ENCODE data around the gene PDE5A.

Gene PDE5A

DNA sequence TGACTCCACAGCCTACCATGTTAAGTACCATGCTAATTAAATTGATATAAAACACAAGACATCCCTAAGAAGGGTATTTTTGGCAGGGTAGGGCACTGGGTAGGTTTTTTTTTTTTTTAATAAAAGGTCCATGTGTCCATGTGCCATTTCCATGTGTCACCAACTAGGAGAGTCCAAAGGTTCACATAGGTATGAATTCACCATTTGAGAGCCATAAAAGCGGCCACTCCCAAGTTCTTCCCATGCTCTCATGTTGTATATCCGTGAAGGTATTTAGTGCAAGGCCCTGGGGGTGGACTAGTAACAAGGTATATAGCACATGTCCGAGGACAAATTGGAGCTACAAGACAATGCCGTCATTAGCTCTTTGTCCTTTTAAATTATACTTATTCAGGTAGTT lies 107.3 kb downstream of the PDE5A start:
- Histone ChIP-seq H3K27me3 (no peaks in the 10 kb centered on the region), H3K9ac (no peak overlapping the region), H3K27ac (no peak overlapping the region), H3K4me1 (no peaks in the 10 kb centered on the region), H3K36me3 (peaks cover 27 to 87% (median 56%) of the 10 kb centered on the region in 11 experiments), H3K9me3 (replicated peaks in 1 of 11) (no peaks in the 10 kb centered on the region), H4K20me1 (no peaks in the 10 kb centered on the region), H3K4me2 (no peak overlapping the region), H3K4me3 (no peak overlapping the region)
- TF ChIP-seq Cebpa-rat (IDR thresholded peaks at IDR 0.05): no peak

- no peak overlapping the region for H3K9ac ChIP-seq
- H3K27ac ChIP-seq: no peak overlapping the region
- no peaks in the 10 kb centered on the region for H3K4me1 ChIP-seq
- H3K36me3 ChIP-seq: peaks cover 50 to 98% (median 79%) of the 10 kb centered on the region in 11 experiments
- no peaks in the 10 kb centered on the region for H3K27me3 ChIP-seq
- H4K20me1 ChIP-seq: no peaks in the 10 kb centered on the region
- H3K4me2 ChIP-seq: no peak overlapping the region
- H3K4me3 ChIP-seq: no peak overlapping the region
- H3K9me3 ChIP-seq (replicated peaks in 1 of 11): no peaks in the 10 kb centered on the region
- no peak for TF ChIP-seq Cebpa-rat (IDR thresholded peaks at IDR 0.05)
Observed at GRCh38 chr4:119518915-119519410, 109.6 kb downstream of the PDE5A start.

DNA sequence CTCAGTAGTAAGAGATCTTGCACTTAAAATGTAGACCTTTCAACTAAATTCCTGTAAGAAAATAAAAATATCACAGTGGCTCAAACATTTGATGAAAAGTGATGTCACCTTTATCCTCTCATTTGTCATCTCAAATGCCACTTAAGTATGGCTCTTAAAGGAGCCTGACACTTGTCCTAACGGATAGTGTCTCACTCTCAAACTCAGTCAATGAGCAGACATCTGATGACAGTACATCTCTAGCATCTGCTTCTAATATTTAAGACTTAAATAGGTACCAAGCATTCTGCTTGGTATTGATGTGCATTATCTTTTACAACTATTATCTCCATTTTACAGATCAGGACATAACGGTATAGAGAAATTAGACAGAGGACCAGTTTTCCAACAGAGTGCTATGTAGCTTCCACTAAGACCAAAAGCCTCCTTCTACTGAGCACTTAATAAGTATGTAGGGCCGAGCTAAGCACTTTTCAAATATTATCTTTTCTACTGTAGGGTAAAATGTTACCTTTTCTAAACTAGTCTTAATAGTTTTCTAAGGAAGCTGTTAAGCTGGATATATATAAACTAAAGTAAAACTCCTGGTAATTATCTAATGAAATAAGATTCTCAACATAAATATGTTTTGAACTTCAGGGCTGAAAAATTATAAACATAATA lies 110.2 kb downstream of the PDE5A start:
- Histone ChIP-seq H3K27me3 (no peaks in the 10 kb centered on the region), H3K4me1 (no peaks in the 10 kb centered on the region), H3K4me3 (no peak overlapping the region), H3K36me3 (peaks cover 56 to 99% (median 85%) of the 10 kb centered on the region in 11 experiments), H3K9ac (no peak overlapping the region), H4K20me1 (no peaks in the 10 kb centered on the region), H3K27ac (no peak overlapping the region), H3K9me3 (replicated peaks in 1 of 11) (no peaks in the 10 kb centered on the region), H3K4me2 (no peak overlapping the region)
- TF ChIP-seq Cebpa-rat (IDR thresholded peaks at IDR 0.05): no peak

DNA sequence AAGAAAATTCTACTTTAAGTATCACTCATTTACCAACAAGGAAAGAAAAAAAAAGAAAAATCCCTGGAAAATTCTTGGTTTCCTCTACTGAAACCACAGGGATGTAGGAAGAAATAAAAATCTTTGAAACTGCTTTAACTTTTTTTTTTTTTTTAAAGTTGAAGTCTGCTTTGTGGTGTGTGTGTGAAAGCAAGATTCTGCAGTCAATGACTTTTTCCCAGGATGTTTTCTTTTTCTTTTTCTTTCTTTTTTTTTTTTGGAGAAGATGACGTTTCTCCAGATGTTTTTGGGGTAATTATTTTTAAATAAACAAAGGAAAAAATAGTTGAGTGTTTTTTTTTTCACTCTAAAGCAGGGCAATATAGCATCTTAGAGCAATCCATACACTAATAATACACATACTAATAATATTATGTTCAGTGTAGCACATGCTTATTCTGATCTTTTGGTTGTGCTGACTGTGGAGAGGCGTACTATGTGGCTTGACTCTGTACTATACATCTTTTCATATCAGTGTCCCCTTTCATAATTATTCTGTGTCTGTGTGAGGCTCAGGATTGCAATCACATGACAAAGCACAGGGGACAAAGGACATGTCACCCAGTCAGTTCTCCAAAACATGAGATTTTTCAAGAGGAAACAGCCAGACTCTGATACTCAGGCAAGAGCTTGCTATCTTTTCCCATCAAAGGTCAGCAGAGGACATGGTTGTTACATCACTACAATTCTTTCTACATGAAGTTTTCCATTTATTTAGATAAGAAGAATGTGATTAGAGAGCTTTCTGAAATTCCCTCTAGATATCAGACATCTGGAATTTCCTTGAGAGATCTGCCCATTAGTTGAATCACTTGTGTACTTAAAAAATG lies 111.0 kb downstream of the PDE5A start:
- Histone ChIP-seq H3K27me3 (no peaks in the 10 kb centered on the region), H3K9ac (no peak overlapping the region), H3K4me3 (no peak overlapping the region), H3K27ac (no peak overlapping the region), H4K20me1 (no peaks in the 10 kb centered on the region), H3K36me3 (peaks cover 62 to 99% (median 93%) of the 10 kb centered on the region in 11 experiments), H3K4me2 (no peak overlapping the region), H3K4me1 (no peaks in the 10 kb centered on the region), H3K9me3 (replicated peaks in 1 of 11) (no peaks in the 10 kb centered on the region)
- TF ChIP-seq Cebpa-rat (IDR thresholded peaks at IDR 0.05): no peak

DNA sequence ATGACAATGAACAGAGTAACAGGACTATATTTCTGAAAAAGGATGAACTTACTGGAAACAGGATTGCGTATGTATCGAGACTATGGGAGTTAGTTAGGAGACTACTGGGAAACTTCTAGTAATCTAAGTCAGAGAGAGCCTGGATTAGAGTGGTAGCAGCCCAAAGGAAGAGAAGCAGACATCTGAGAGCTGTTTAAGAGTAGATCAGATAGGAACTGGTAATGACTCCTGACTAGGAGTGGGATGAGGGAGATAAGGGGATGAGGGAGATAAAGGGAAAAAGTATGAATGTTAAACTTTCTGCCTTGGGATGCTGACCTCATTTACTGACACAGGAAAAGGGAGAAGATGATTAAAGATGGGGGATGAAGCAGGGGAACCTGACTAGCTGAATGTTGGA lies 116.2 kb downstream of the PDE5A start:
- Histone ChIP-seq H3K9ac (no peak overlapping the region), H3K4me1 (no peaks in the 10 kb centered on the region), H3K9me3 (replicated peaks in 1 of 11) (no peaks in the 10 kb centered on the region), H3K4me3 (no peak overlapping the region), H3K27me3 (no peaks in the 10 kb centered on the region), H3K36me3 (peaks cover 47 to 88% (median 69%) of the 10 kb centered on the region in 11 experiments), H3K27ac (no peak overlapping the region), H4K20me1 (no peaks in the 10 kb centered on the region; a peak in 1 of 22 replicates), H3K4me2 (no peak overlapping the region)
- no peak for TF ChIP-seq Cebpa-rat (IDR thresholded peaks at IDR 0.05)

DNA sequence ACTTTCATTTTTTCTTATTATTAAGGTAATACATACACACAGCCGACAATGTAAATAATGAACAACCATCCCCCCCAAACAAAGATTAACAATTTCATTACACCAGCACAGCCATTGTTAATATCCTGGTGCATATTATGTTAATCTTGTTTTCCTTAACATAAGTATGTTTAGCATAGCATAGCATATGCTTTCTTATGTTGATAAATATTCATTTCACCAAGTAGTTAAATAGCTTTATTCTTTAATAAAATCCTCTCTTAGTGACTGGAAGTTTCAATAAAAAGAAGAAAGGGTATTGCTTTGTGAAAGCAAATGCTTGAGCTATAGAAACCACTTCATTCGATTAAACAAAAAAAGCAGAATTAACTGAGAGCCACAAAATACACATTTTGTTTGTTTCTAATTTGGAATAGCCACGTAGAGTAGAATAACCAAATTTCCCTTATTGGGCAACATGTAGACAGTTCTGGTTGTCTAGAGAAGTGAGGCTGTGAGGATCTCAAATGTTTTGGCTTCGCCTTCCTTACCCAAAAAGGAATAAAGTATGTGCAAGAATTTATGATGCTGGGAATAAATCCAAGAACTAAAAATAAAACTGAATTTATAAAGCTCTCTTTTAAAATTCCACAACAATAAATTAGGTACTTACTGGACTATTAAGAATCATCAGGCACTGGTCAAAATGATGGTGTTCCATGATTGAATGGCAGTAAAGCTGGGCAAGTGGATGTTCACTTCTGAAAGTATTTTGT lies 118.0 kb downstream of the PDE5A start:
- H3K27me3 ChIP-seq: no peaks in the 10 kb centered on the region
- H3K36me3 ChIP-seq: peaks cover 31 to 84% (median 58%) of the 10 kb centered on the region in 11 experiments
- H3K9ac ChIP-seq: no peak overlapping the region
- no peaks in the 10 kb centered on the region; a peak in 1 of 22 replicates for H4K20me1 ChIP-seq
- no peak for TF ChIP-seq Cebpa-rat (IDR thresholded peaks at IDR 0.05)
- no peaks in the 10 kb centered on the region for H3K4me1 ChIP-seq
- no peaks in the 10 kb centered on the region for H3K9me3 ChIP-seq (replicated peaks in 1 of 11)
- no peak overlapping the region for H3K4me2 ChIP-seq
- no peak overlapping the region for H3K4me3 ChIP-seq
- no peak overlapping the region for H3K27ac ChIP-seq

DNA sequence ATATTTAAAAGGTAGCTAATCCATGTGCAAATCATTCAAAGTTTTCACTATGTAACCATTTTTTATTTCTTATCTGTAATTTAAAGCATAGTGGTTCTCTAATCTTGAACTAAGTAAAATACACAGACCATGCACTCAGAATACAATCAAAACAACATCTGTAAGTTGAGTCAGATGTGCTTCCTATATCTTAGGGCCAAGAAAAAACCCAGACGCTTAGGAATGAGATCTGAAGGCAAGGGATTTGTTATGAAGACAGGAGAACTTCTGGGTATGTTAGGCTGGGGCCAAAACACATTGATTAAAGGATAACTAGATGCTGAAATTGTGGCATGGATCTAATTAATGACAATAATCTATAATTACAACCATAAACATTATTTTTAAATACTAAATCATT lies 120.3 kb downstream of the PDE5A start:
- H3K27ac ChIP-seq: no peak overlapping the region
- no peak overlapping the region for H3K9ac ChIP-seq
- peaks cover 20 to 75% (median 46%) of the 10 kb centered on the region in 11 experiments for H3K36me3 ChIP-seq
- no peaks in the 10 kb centered on the region for H3K4me1 ChIP-seq
- no peak overlapping the region for H3K4me2 ChIP-seq
- H3K27me3 ChIP-seq: no peaks in the 10 kb centered on the region
- no peak overlapping the region for H3K4me3 ChIP-seq
- H3K9me3 ChIP-seq (replicated peaks in 1 of 11): no peaks in the 10 kb centered on the region
- no peak for TF ChIP-seq Cebpa-rat (IDR thresholded peaks at IDR 0.05)
- no peaks in the 10 kb centered on the region; a peak in 1 of 22 replicates for H4K20me1 ChIP-seq

DNA sequence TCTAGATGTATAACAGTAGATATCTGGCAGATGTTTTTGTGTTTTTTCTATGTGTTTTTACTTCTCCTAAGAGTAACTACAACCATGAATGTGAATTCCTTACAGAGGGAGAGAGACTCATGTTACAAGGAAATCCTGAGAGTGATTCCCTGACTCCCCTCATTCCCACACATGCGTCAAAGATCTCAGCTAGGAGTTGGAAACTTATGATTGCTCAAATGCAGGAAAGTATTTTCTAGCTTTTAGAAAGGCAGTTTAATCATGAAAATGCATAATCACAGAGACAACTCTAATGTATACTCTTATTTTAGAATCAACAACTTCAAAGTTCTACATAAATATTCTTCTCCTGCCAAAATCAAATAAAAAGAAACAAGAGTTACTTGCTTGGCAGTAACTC lies 121.8 kb downstream of the PDE5A start:
- H3K9ac ChIP-seq: no peak overlapping the region
- no peak overlapping the region for H3K4me3 ChIP-seq
- no peaks in the 10 kb centered on the region for H3K4me1 ChIP-seq
- H3K27me3 ChIP-seq: no peaks in the 10 kb centered on the region
- no peaks in the 10 kb centered on the region; a peak in 1 of 22 replicates for H4K20me1 ChIP-seq
- H3K36me3 ChIP-seq: peaks cover 14 to 77% (median 46%) of the 10 kb centered on the region in 11 experiments; a peak in 19 of 22 replicates
- no peaks in the 10 kb centered on the region for H3K9me3 ChIP-seq (replicated peaks in 1 of 11)
- no peak overlapping the region for H3K4me2 ChIP-seq
- TF ChIP-seq Cebpa-rat (IDR thresholded peaks at IDR 0.05): no peak
- no peak overlapping the region for H3K27ac ChIP-seq

- Histone ChIP-seq H3K4me2 (no peak overlapping the region), H3K27ac (no peak overlapping the region), H3K4me1 (no peaks in the 10 kb centered on the region), H4K20me1 (no peaks in the 10 kb centered on the region; a peak in 1 of 22 replicates), H3K27me3 (no peaks in the 10 kb centered on the region), H3K9me3 (replicated peaks in 1 of 11) (no peaks in the 10 kb centered on the region), H3K4me3 (no peak overlapping the region), H3K36me3 (peaks cover 34 to 84% (median 57%) of the 10 kb centered on the region in 11 experiments), H3K9ac (no peak overlapping the region)
- no peak for TF ChIP-seq Cebpa-rat (IDR thresholded peaks at IDR 0.05)
Observed at GRCh38 chr4:119504616-119505015, 124.0 kb downstream of the PDE5A start.
